ENCODE data around the gene GGA1.
A peak's percentile ranks its signal among the peaks of the same experiment; 100 is the strongest.

The GGA1 gene

GRCh38 chr22:37661160-37661924 lies 52.7 kb downstream of the GGA1 start:
- no peak for TF ChIP-seq POLR2A (IDR thresholded peaks at IDR 0.05; ENCODE audit: low read depth, low read length)
- TF ChIP-seq POLR2AphosphoS5 (IDR thresholded peaks at IDR 0.05; ENCODE audit: low read depth, low read length): no peak
- TF ChIP-seq TAF1 (IDR thresholded peaks at IDR 0.05; ENCODE audit: borderline replicate concordance, low read depth, low read length): no peak
- peak; percentile 54 for FAIRE-seq
- DNase-seq (ENCODE audit: insufficient read length): no peak

- no peak for DNase-seq (ENCODE audit: insufficient read length)
- TF ChIP-seq POLR2A (IDR thresholded peaks at IDR 0.05; ENCODE audit: low read depth, low read length): no peak
- no peak for TF ChIP-seq POLR2AphosphoS5 (IDR thresholded peaks at IDR 0.05; ENCODE audit: low read depth, low read length)
- no peak for TF ChIP-seq TAF1 (IDR thresholded peaks at IDR 0.05; ENCODE audit: borderline replicate concordance, low read depth, low read length)
- no peak for FAIRE-seq
These were observed 53.4 kb downstream of the GGA1 start for GRCh38 chr22:37662039-37662438.

- no peak for FAIRE-seq
- TF ChIP-seq TAF1 (IDR thresholded peaks at IDR 0.05; ENCODE audit: borderline replicate concordance, low read depth, low read length) (no peak), POLR2A (IDR thresholded peaks at IDR 0.05; ENCODE audit: low read depth, low read length) (no peak), POLR2AphosphoS5 (IDR thresholded peaks at IDR 0.05; ENCODE audit: low read depth, low read length) (no peak)
- DNase-seq (ENCODE audit: insufficient read length): no peak
These were observed 55.0 kb downstream of the GGA1 start for GRCh38 chr22:37663521-37664140.

GRCh38 chr22:37664249-37665101 lies 55.8 kb downstream of the GGA1 start:
- no peak for FAIRE-seq

GRCh38 chr22:37665487-37665886 lies 56.9 kb downstream of the GGA1 start:
- no peak for FAIRE-seq
- no peak for TF ChIP-seq POLR2AphosphoS5 (IDR thresholded peaks at IDR 0.05; ENCODE audit: low read depth, low read length)
- no peak for DNase-seq (ENCODE audit: insufficient read length)

More at GRCh38 chr22:37664249-37665101, 55.8 kb downstream of the GGA1 start:
- no peak for DNase-seq (ENCODE audit: insufficient read length)
- TF ChIP-seq POLR2A (IDR thresholded peaks at IDR 0.05; ENCODE audit: low read depth, low read length) (no peak), POLR2AphosphoS5 (IDR thresholded peaks at IDR 0.05; ENCODE audit: low read depth, low read length) (no peak), TAF1 (IDR thresholded peaks at IDR 0.05; ENCODE audit: borderline replicate concordance, low read depth, low read length) (no peak)

- TF ChIP-seq POLR2AphosphoS5 (IDR thresholded peaks at IDR 0.05; ENCODE audit: low read depth, low read length): no peak
- TF ChIP-seq TAF1 (IDR thresholded peaks at IDR 0.05; ENCODE audit: borderline replicate concordance, low read depth, low read length): no peak
- DNase-seq (ENCODE audit: insufficient read length) (no peak), FAIRE-seq (no peak)
These were observed 61.0 kb downstream of the GGA1 start for GRCh38 chr22:37669586-37669985.

- peak; percentile 36 for FAIRE-seq
- no peak for TF ChIP-seq POLR2A (IDR thresholded peaks at IDR 0.05; ENCODE audit: low read depth, low read length)
- TF ChIP-seq POLR2AphosphoS5 (IDR thresholded peaks at IDR 0.05; ENCODE audit: low read depth, low read length): no peak
- TF ChIP-seq TAF1 (IDR thresholded peaks at IDR 0.05; ENCODE audit: borderline replicate concordance, low read depth, low read length): no peak
- DNase-seq (ENCODE audit: insufficient read length): no peak
These were observed 63.7 kb downstream of the GGA1 start for GRCh38 chr22:37672206-37672919.

- TF ChIP-seq TAF1 (IDR thresholded peaks at IDR 0.05; ENCODE audit: borderline replicate concordance, low read depth, low read length) (no peak), POLR2AphosphoS5 (IDR thresholded peaks at IDR 0.05; ENCODE audit: low read depth, low read length) (no peak), POLR2A (IDR thresholded peaks at IDR 0.05; ENCODE audit: low read depth, low read length) (no peak)
- DNase-seq (ENCODE audit: insufficient read length) (no peak), FAIRE-seq (no peak)
These were observed 64.4 kb downstream of the GGA1 start for GRCh38 chr22:37672920-37673455.

GRCh38 chr22:37674248-37674647 lies 65.6 kb downstream of the GGA1 start:
- DNase-seq (ENCODE audit: insufficient read length) (no peak), FAIRE-seq (no peak)
- TF ChIP-seq POLR2A (IDR thresholded peaks at IDR 0.05; ENCODE audit: low read depth, low read length) (no peak), TAF1 (IDR thresholded peaks at IDR 0.05; ENCODE audit: borderline replicate concordance, low read depth, low read length) (no peak), POLR2AphosphoS5 (IDR thresholded peaks at IDR 0.05; ENCODE audit: low read depth, low read length) (no peak)

- FAIRE-seq (peak; percentile 99), DNase-seq (ENCODE audit: insufficient read length) (peak; percentile 84)
- TF ChIP-seq POLR2A (IDR thresholded peaks at IDR 0.05; ENCODE audit: low read depth, low read length) (peak; percentile 87), POLR2AphosphoS5 (IDR thresholded peaks at IDR 0.05; ENCODE audit: low read depth, low read length) (peak; percentile 72; the same call in 1 of the 2 replicates), TAF1 (IDR thresholded peaks at IDR 0.05; ENCODE audit: borderline replicate concordance, low read depth, low read length) (peak; percentile 34; the same call in 1 of the 2 replicates)
These were observed 66.6 kb downstream of the GGA1 start, which contains the start of gene LGALS1 for GRCh38 chr22:37674951-37675929. LGALS1 (plus strand) TSS chr22:37675636; CDS start chr22:37675703, 67 bp downstream.
